ENCODE results near the gene TCF12. TPM values are rescaled to one million over a fixed set of nuclear protein-coding genes. Genes with fewer than 3 reads are reported as not detected.

TCF12 gene
- polyA plus RNA-seq, 1 donor (not counting 4 experiments of a cell fraction or from before 2014, with no cell fraction given), result 48.3 TPM

DNA sequence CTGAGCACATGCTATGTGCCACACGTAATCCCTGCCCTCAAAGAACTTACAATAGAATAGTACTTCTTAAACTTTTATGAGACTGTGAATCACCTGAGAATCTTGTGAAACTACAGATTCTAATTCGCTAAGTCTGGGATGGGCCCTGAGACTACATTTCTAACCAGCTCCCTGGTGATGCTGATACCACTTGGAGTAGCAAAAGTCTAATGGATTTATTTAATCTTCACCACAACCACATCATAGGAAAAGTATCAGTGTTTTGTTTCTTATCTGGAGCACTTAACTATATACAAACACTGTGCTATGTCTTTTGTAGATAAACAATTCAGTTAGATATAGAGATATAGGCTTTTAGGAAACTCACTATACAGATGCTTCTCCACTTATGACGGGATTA, 23.8 kb upstream of the TCF12 start:
- Histone ChIP-seq H3K36me3 (ENCODE audit: control insufficient read depth in 2 of 2, extremely low read depth in 1 of 2, insufficient read depth in 2 of 2, low read length in 2 of 2) (no peaks in the 10 kb centered on the region), H3K4me1 (ENCODE audit: control insufficient read depth, extremely low read depth, insufficient read depth, low read length) (no peaks in the 10 kb centered on the region), H3K4me2 (ENCODE audit: control insufficient read depth, extremely low read depth, insufficient read depth, low read depth, low read length) (no peak overlapping the region), H4K20me1 (ENCODE audit: control insufficient read depth, extremely low read depth, insufficient read depth, low read length) (no peaks in the 10 kb centered on the region), H3K9me3 (ENCODE audit: control insufficient read depth, low read depth, low read length) (no peaks in the 10 kb centered on the region), H2AFZ (ENCODE audit: control insufficient read depth, low read length) (no peak overlapping the region), H3K79me2 (ENCODE audit: control insufficient read depth, insufficient read depth, low read length) (no peaks in the 10 kb centered on the region), H3K4me3 (ENCODE audit: control insufficient read depth in 2 of 3, extremely low read depth in 1 of 3, insufficient read depth in 2 of 3, low read depth in 1 of 3, low read length in 3 of 3) (no peak overlapping the region), H3K27ac (ENCODE audit: control insufficient read depth, insufficient read depth, low read length) (no peak overlapping the region), H3K9me1 (ENCODE audit: control insufficient read depth, extremely low read depth, insufficient read depth, low read length) (no peaks in the 10 kb centered on the region), H3K9ac (ENCODE audit: control insufficient read depth, extremely low read depth, insufficient read depth, low read length) (no peak overlapping the region), H3K27me3 (ENCODE audit: control insufficient read depth, extremely low read depth, insufficient read depth, low read length) (no peaks in the 10 kb centered on the region)
- no peak for DNase-seq (ENCODE audit: low read depth, low spot score)
- TF ChIP-seq, protein P1, sequence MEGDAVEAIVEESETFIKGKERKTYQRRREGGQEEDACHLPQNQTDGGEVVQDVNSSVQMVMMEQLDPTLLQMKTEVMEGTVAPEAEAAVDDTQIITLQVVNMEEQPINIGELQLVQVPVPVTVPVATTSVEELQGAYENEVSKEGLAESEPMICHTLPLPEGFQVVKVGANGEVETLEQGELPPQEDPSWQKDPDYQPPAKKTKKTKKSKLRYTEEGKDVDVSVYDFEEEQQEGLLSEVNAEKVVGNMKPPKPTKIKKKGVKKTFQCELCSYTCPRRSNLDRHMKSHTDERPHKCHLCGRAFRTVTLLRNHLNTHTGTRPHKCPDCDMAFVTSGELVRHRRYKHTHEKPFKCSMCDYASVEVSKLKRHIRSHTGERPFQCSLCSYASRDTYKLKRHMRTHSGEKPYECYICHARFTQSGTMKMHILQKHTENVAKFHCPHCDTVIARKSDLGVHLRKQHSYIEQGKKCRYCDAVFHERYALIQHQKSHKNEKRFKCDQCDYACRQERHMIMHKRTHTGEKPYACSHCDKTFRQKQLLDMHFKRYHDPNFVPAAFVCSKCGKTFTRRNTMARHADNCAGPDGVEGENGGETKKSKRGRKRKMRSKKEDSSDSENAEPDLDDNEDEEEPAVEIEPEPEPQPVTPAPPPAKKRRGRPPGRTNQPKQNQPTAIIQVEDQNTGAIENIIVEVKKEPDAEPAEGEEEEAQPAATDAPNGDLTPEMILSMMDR (optimal IDR thresholded peaks at IDR 0.05 in 1 of 3, IDR thresholded peaks at IDR 0.05 in 1 of 3, conservative IDR thresholded peaks at IDR 0.05 in 1 of 3; ENCODE audit: extremely low read depth in 1 of 3, insufficient read depth in 2 of 3, low read length in 3 of 3), result no peak
- no peak for TF ChIP-seq EZH2 (IDR thresholded peaks at IDR 0.05; ENCODE audit: low read length)
- dilution Hi-C loops (cut with MboI; ENCODE audit: extremely low pct_ligation_motif_present, low sequenced_read_pairs), result no loop called here
- FAIRE-seq, result no peak

DNA sequence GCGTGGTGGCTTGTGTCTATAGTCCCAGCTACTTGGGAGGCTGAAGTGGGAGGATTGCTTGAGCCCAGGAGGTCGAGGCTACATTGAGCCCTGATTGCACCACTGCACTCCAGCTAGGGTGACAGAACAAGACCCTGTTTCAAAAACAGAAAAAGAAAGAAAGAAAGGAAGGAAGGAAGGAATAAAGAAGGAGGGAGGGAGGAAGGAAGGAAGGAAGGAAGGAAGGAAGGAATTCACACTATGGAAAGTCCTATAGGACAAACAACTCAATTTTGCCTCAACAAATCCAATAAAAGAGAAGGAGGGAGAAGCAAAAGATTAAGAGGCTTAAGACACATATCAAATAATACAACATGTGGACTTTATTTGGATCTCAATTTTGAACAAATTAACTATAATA, 16.5 kb upstream of the TCF12 start:
- Histone ChIP-seq H3K4me2 (ENCODE audit: control insufficient read depth, extremely low read depth, insufficient read depth, low read depth, low read length) (no peak overlapping the region), H3K4me3 (ENCODE audit: control insufficient read depth in 2 of 3, extremely low read depth in 1 of 3, insufficient read depth in 2 of 3, low read depth in 1 of 3, low read length in 3 of 3) (no peak overlapping the region), H3K79me2 (ENCODE audit: control insufficient read depth, insufficient read depth, low read length) (no peaks in the 10 kb centered on the region), H3K36me3 (ENCODE audit: control insufficient read depth in 2 of 2, extremely low read depth in 1 of 2, insufficient read depth in 2 of 2, low read length in 2 of 2) (no peaks in the 10 kb centered on the region), H3K27me3 (ENCODE audit: control insufficient read depth, extremely low read depth, insufficient read depth, low read length) (no peaks in the 10 kb centered on the region), H4K20me1 (ENCODE audit: control insufficient read depth, extremely low read depth, insufficient read depth, low read length) (no peaks in the 10 kb centered on the region), H3K9me1 (ENCODE audit: control insufficient read depth, extremely low read depth, insufficient read depth, low read length) (no peaks in the 10 kb centered on the region), H3K27ac (ENCODE audit: control insufficient read depth, insufficient read depth, low read length) (no peak overlapping the region), H3K9me3 (ENCODE audit: control insufficient read depth, low read depth, low read length) (no peaks in the 10 kb centered on the region), H3K4me1 (ENCODE audit: control insufficient read depth, extremely low read depth, insufficient read depth, low read length) (peaks cover 6% of the 10 kb centered on the region), H2AFZ (ENCODE audit: control insufficient read depth, low read length) (no peak overlapping the region), H3K9ac (ENCODE audit: control insufficient read depth, extremely low read depth, insufficient read depth, low read length) (no peak overlapping the region)
- dilution Hi-C loops (cut with MboI; ENCODE audit: extremely low pct_ligation_motif_present, low sequenced_read_pairs), result no loop called here
- no peak for FAIRE-seq
- TF ChIP-seq EZH2 (IDR thresholded peaks at IDR 0.05; ENCODE audit: low read length), result no peak
- TF ChIP-seq, protein P1 (optimal IDR thresholded peaks at IDR 0.05 in 1 of 3, IDR thresholded peaks at IDR 0.05 in 1 of 3, conservative IDR thresholded peaks at IDR 0.05 in 1 of 3; ENCODE audit: extremely low read depth in 1 of 3, insufficient read depth in 2 of 3, low read length in 3 of 3), result no peak
- DNase-seq (ENCODE audit: low read depth, low spot score), result no peak

All from keratinocyte (primary cell).